SK-N-MC (cell line): Measurements from ENCODE around the gene TMEM69.

ENCODE experiments used
- EZH2 ChIP-seq: fragments of 200-600 bp; sonication (generic); IDR thresholded peaks from one replicate; pipeline ENCODE4 v1.6.1; 2017; ENCODE audit warnings: antibody characterized with exemption
- FOXP2 ChIP-seq: optimal IDR thresholded peaks from 2 replicates; pipeline ENCODE3; 2011; ENCODE audit warnings: mild to moderate bottlenecking, moderate library complexity; ENCODE audit not compliant: insufficient read depth; ENCODE audit errors: extremely low read length, control extremely low read depth
- POLR2AphosphoS5 ChIP-seq: IDR thresholded peaks from 2 replicates; pipeline ENCODE4 v1.6.1; 2012; ENCODE audit warnings: mild to moderate bottlenecking, low read depth, low read length, borderline replicate concordance

DNA sequence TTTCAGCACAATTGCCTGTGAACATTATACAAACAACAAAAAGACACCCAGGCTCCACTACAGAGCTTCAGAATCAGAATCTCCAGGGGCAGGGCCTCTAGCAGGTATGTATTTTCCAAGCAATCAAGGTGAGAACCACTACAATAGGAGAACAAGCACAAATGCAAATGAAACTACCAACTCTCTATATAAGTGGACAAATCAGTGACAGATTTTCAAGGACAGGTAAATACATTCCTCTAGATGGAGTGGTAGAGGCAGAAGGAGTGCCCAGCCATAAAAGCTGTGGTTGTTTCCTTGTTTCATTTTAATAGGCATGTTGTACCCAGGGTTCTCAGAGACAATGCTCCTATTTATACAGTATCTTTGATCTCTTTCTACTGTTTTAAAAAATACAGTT is 44.0 kb upstream of the TMEM69 start:
- TF ChIP-seq EZH2 (no peak), POLR2AphosphoS5 (no peak), FOXP2 (no peak)
